K562 (cell line): ENCODE results near the gene TECPR2. TPM values are rescaled to one million over a fixed set of nuclear protein-coding genes. Genes with fewer than 3 reads are reported as not detected.
A peak's percentile ranks its signal among the peaks of the same experiment; 100 is the strongest.

Experiments
- CXXC5 ChIP-seq: fragments of 250-450 bp; sonication (Bioruptor Pico); IDR thresholded peaks from 2 replicates; pipeline ENCODE4 v1.8.0; 2022; ENCODE audit warnings: inconsistent platforms, mild to moderate bottlenecking, moderate library complexity
- EGR1 ChIP-seq: fragments of 450-650 bp; conservative IDR thresholded peaks from 2 replicates; pipeline ENCODE4 v1.6.1; 2017; ENCODE audit warnings: mild to moderate bottlenecking
- EP400 ChIP-seq: fragments of 450-650 bp; IDR thresholded peaks from 2 replicates; pipeline ENCODE4 v1.6.1; 2017; ENCODE audit warnings: antibody characterized with exemption, mild to moderate bottlenecking, moderate library complexity
- GABPA ChIP-seq: fragments of 200-800 bp; sonication (Bioruptor generic); conservative IDR thresholded peaks from 2 replicates; pipeline ENCODE4 v1.6.1; 2016; ENCODE audit warnings: low read depth, missing genetic modification characterization, missing compliant biosample characterization
- L3MBTL2 ChIP-seq: fragments of 450-650 bp; IDR thresholded peaks from 2 replicates; pipeline ENCODE4 v1.6.1; 2016; ENCODE audit warnings: mild to moderate bottlenecking, moderate library complexity
- MEF2D ChIP-seq: conservative IDR thresholded peaks from 2 replicates; pipeline ENCODE4 v1.6.1; 2016; ENCODE audit warnings: low read depth, missing genetic modification characterization, missing compliant biosample characterization
- NR2C2 ChIP-seq, 2 experiments: fragments of 200-800 bp in 1 of 2; sonication (Bioruptor generic) in 1 of 2; sonication (generic) in 1 of 2; formaldehyde crosslinking in 1 of 2; IDR thresholded peaks; 2 replicates each; pipeline versions ENCODE4 v1.6.1 to v1.8.0; 2016 to 2022; ENCODE audit warnings: mild to moderate bottlenecking in 1 of 2, missing compliant biosample characterization in 1 of 2, missing genetic modification characterization in 1 of 2, missing genetic modification reagents in 1 of 2
- NR2F6 ChIP-seq: fragments of 450-650 bp; formaldehyde crosslinking; IDR thresholded peaks from 2 replicates; pipeline ENCODE4 v1.4.0; 2020; ENCODE audit warnings: mild to moderate bottlenecking
- PHB2 ChIP-seq: fragments of 450-650 bp; IDR thresholded peaks from 2 replicates; pipeline ENCODE4 v1.6.1; 2017; ENCODE audit warnings: low read depth
- POLR2A ChIP-seq: fragments of 450-650 bp; conservative IDR thresholded peaks from 2 replicates; pipeline ENCODE4 v1.6.1; 2016
- RAD21 ChIP-seq, 2 experiments: fragments of 250-450 bp in 1 of 2; fragments of 450-650 bp in 1 of 2; sonication (Bioruptor Pico) in 1 of 2; formaldehyde crosslinking in 1 of 2; IDR thresholded peaks in 1 of 2; conservative IDR thresholded peaks in 1 of 2; 2 replicates each; pipeline versions ENCODE4 v1.4.0 to v1.8.0; 2020 to 2022; ENCODE audit warnings: mild to moderate bottlenecking in 2 of 2, moderate library complexity in 1 of 2
- RBFOX2 ChIP-seq: fragments of 200-400 bp; formaldehyde crosslinking; IDR thresholded peaks from 2 replicates; pipeline ENCODE4 v1.6.1; 2017; ENCODE audit warnings: low read depth, mild to moderate bottlenecking, low read length, moderate library complexity
- RFX7 ChIP-seq: fragments of 250-450 bp; sonication (Bioruptor Pico); IDR thresholded peaks from 2 replicates; pipeline ENCODE4 v1.5.1; 2021; ENCODE audit warnings: mild to moderate bottlenecking
- STAT5A ChIP-seq: IDR thresholded peaks from 2 replicates; pipeline ENCODE4 v1.6.1; 2012; ENCODE audit warnings: low read length, inconsistent platforms, borderline replicate concordance
- ZBTB11 ChIP-seq, 3 experiments: fragments of 200-800 bp in 1 of 3; fragments of 250-450 bp in 1 of 3; fragments of 450-650 bp in 1 of 3; sonication (Bioruptor Pico) in 1 of 3; sonication (Bioruptor generic) in 1 of 3; formaldehyde crosslinking in 1 of 3; IDR thresholded peaks; 2 replicates each; pipeline versions ENCODE4 v1.6.1 to v1.8.0; 2016 to 2022; ENCODE audit warnings: mild to moderate bottlenecking in 2 of 3, missing genetic modification characterization in 2 of 3, missing compliant biosample characterization in 1 of 3, moderate library complexity in 1 of 3
- ZBTB9 ChIP-seq: fragments of 450-650 bp; formaldehyde crosslinking; IDR thresholded peaks from 2 replicates; pipeline ENCODE4 v1.4.0; 2020; ENCODE audit warnings: mild to moderate bottlenecking, moderate library complexity
- ZNF239 ChIP-seq: fragments of 250-450 bp; sonication (Bioruptor Pico); IDR thresholded peaks from 2 replicates; pipeline ENCODE4 v1.4.0; 2020; ENCODE audit warnings: mild to moderate bottlenecking
- ZZZ3 ChIP-seq: fragments of 450-650 bp; IDR thresholded peaks from 2 replicates; pipeline ENCODE4 v1.6.1; 2016; ENCODE audit warnings: antibody characterized with exemption, mild to moderate bottlenecking, moderate library complexity
- polyA plus RNA-seq, 8 experiments: library from polyadenylated mRNA; depleted of rRNA in 4 of 8; stranded (reverse) in 5 of 8; unstranded in 3 of 8; fragments of >200 nt; fragmentation: Nextera tagmentation in 2 of 8; fragmentation: Illumina TruSeq in 1 of 8; extraction: Ambion mirVana in 2 of 8; extraction: Trizol in 1 of 8; gene quantifications; 2 replicates each; pipeline versions ENCODE4 v1.2.1 to v1.2.3, GENCODE V29; 2011 to 2014; ENCODE audit warnings: inconsistent platforms in 1 of 8, missing spikeins in 1 of 8
- total RNA-seq, 7 experiments: library from RNA; depleted of rRNA in 6 of 7; stranded (reverse); fragments of >200 nt in 6 of 7; fragmentation: Illumina TruSeq in 2 of 7; extraction: Trizol in 2 of 7; gene quantifications; 2 replicates each; pipeline versions ENCODE4 v1.2.1 to v1.2.3, GENCODE V29; 2011 to 2021; ENCODE audit warnings: low replicate concordance in 1 of 7
- TF ChIP-seq, protein P1 (sequence below), 2 experiments: fragments of 200-800 bp in 1 of 2; sonication (Bioruptor generic) in 1 of 2; sonication (generic) in 1 of 2; formaldehyde crosslinking in 1 of 2; IDR thresholded peaks in 1 of 2; conservative IDR thresholded peaks in 1 of 2; 2 replicates each; pipeline versions ENCODE4 v1.5.0 to v1.6.1; 2016 to 2020; ENCODE audit warnings: missing compliant biosample characterization in 1 of 2, missing genetic modification characterization in 1 of 2, missing genetic modification reagents in 1 of 2

TECPR2 gene
- total and polyA plus RNA-seq, 9 of the 15 experiments (the other 6 are each of a cell fraction or from before 2014, with no cell fraction given), result 0.04 to 3.0 (median 0.83) TPM

- TF ChIP-seq GABPA (tag) (peak; percentile 73), MEF2D (tag) (no peak), RAD21 (CRISPR knock-in tag; conservative IDR thresholded peaks at IDR 0.05 in 1 of 2, IDR thresholded peaks at IDR 0.05 in 1 of 2) (no peak), RFX7 (no peak), EGR1 (peak; percentile 35; the same call in 1 of the 2 replicates), POLR2A (0 out of 2 replicates have a peak, but pooled peaks have one; percentile 27), EP400 (peak; percentile 14; the same call in 1 of the 2 replicates), STAT5A (no peak), CXXC5 (peak; percentile 13; the same call in 1 of the 2 replicates), ZZZ3 (no peak), ZNF239 (CRISPR knock-in tag) (no peak), ZBTB9 (no peak), ZBTB11 (CRISPR knock-in tag; IDR thresholded peaks at IDR 0.05) (peak in 1 of 3 experiments; percentile 56; a peak in 1 of 6 replicates), NR2C2 (CRISPR knock-in tag; IDR thresholded peaks at IDR 0.05) (no peak), NR2C2 (tag; IDR thresholded peaks at IDR 0.05) (peak; percentile 51; the same call in 1 of the 2 replicates), RBFOX2 (peak; percentile 61), PHB2 (no peak), L3MBTL2 (peak; percentile 24; the same call in 1 of the 2 replicates), NR2F6 (no peak)
- TF ChIP-seq, protein P1, sequence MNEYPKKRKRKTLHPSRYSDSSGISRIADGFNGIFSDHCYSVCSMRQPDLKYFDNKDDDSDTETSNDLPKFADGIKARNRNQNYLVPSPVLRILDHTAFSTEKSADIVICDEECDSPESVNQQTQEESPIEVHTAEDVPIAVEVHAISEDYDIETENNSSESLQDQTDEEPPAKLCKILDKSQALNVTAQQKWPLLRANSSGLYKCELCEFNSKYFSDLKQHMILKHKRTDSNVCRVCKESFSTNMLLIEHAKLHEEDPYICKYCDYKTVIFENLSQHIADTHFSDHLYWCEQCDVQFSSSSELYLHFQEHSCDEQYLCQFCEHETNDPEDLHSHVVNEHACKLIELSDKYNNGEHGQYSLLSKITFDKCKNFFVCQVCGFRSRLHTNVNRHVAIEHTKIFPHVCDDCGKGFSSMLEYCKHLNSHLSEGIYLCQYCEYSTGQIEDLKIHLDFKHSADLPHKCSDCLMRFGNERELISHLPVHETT (CRISPR knock-in tag; conservative IDR thresholded peaks at IDR 0.05 in 1 of 2, IDR thresholded peaks at IDR 0.05 in 1 of 2), result 0 out of 4 replicates have a peak, but pooled peaks of 1 of the 2 experiments have one; percentile 33
These were observed 176.1 kb downstream of the TECPR2 start (continued) for GRCh38 chr14:102538602-102539543.
